ENCODE measurements around the gene B4GALT2.
A peak's percentile ranks its signal among the peaks of the same experiment; 100 is the strongest.

Gene B4GALT2

DNA sequence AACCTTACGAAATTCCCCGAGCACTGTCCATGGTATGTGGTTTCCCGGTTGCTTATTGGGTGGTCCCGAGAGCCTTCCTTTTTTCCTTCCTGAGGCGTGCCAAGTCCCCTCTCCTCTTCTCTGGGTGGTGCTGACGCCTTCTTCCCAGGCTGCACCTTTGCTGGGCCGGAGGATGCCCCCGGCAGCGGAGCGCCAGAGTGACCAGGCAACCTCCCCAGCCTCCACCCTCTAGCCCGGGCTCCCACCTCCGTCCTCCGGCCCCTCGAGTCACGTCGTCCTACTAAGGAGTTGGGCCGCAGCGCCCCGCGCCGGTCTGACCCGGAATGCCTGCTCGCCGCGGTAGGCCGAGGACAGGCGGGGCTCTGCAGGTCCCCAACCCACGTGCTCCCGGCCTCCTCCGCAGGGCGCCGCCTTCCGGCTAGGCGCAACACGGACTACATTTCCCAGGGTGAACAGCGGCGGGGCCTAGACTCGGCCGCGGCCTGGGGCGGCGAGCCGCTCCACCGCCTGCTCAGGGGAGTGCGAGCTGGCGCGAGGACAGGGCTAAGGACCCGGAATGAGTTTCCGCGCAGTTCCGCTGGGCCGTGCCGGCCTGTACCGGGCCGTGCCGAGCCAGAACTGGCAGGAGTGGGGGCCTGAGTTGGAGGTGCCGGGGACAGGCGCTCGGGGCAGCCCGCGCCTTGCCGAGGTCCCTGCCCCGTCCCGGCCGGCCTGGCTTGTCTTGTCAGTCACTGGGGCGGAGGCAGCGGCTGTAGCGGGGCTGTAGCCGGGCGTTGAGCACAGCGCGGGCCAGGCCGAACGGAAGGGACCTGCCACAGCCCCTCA, 32.6 kb upstream of the B4GALT2 start, which contains the start of gene IPO13:
Gene IPO13, plus strand, starts transcription at position 715 of the 825 bp plus-strand sequence. CDS start 651 bp downstream, outside the sequence.
- peak; percentile 99 for DNase-seq (ENCODE audit: low read depth, low spot score)

DNA sequence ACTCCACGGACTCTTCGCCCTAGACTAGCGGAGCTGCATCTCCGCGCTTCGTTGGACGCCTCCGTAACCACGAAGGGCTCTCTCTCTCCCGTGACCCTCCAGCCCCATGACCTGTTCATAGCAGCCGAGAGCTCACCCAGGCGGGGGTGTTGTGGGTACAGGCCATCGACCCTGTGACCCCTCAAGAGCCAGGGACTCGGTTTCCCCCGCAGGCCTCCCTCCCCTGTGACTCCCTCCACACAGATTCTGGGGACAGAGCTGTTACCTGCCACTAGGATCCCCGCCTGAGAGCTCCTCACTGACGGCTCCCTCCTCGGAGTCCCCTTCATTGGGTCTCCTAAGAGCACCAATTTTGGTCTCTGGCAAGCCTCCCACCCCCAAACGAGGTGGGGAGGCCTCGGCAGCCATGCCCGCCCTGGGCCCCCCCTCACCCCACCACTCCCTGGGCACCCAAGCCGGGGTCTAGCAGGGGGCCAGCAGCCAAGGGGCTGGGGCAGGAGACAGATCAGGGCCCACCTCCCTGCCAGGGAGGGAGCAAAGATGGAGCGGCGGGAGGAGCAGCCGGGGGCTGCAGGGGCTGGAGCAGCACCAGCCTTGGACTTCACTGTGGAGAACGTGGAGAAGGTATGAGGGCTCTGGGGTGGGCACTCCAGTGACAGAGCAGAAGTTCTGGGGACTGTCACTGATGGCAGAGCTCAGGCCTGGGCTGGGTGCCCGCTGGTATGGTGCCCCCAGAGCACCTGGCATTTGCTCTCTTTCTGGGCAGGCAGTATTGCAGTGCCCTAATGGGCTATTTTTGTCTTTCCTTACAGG, 31.7 kb upstream of the B4GALT2 start:
- DNase-seq (ENCODE audit: low read depth, low spot score) = no peak

DNA sequence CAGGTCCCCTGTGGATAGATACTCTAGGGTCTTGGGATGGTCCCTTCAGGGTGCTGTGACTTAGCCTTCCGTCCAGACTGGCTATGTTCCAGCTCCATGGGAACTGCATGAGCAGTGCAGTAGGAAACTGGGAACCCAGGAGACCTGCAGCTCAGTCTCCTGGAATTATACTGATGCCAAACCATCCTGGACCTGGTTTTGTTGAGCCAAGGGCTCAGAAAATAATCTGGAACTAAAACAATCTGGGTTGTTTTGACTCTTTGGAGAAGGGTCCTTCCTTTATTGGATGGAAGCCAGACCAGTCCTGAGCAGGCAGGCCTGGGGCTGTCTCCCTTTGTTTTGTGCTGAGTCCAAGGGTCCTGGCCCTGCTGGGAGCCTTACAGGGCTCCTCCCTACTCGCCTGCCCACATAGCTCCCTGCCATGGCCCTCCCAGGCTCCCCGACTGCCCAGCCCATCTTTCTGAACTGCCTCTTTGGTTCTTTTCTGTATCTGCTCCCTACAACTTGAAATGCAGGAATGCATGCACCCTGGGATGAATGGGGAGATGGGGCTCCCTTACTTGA, 31.1 kb upstream of the B4GALT2 start:
- peak; percentile 69 for DNase-seq (ENCODE audit: low read depth, low spot score)

DNA sequence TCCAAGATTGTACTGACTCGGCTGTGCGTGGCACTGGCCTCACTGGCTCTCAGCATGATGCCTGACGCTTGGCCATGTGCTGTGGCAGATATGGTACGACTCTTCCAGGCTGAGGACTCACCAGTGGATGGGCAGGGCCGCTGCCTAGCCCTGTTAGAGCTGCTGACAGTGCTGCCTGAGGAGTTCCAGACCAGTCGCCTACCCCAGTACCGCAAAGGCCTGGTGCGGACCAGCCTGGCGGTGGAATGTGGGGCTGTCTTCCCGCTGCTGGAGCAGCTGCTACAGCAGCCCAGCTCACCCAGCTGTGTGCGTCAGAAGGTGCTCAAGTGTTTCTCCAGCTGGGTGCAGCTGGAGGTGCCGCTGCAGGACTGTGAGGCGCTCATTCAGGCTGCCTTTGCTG, 29.3 kb upstream of the B4GALT2 start:
- DNase-seq (ENCODE audit: low read depth, low spot score) = peak; percentile 50

DNA sequence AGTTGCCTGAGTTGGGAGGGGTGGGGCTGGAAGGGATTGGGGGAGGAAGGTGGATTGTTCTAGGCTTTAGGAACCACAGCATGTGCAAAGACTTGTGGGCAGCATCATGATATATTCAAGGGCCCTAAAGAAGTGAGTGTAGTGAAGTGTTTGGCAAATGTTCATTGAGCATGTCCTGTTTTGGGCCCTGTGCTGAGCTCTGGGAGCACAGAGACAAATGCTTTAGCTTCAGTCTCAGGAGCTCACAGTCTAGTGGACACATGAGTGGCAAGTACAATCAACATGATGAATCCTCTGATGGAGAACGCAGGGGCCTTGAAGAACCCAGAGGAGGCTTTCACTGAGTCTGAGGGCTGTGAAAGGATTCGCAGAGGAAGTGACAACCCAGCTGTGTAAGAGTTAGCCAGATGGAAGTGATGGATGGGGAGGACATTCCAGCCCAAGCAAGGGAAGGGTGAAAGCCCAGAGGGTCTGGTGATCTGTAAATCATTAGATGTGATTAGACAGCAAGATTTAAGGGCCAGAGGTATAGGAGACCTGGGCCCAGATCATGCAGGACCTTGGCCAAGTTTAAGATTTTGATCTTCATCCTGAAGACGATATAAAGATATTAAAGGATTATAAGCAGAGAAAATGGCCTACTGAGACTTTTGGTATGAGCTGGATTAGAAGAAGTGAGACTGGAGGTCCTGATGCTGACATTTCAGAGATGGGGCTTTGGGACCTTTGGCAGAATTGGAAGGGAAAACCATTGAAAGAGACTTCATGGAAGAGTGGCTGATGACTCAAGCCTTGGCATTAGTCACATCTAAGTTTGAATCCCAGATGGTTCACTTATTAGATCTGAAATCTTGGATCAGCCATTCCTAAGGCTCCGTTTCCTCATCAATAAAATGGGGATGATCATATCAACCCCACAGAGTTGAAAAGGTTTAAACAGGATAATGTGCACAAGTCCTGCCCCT, 27.7 kb upstream of the B4GALT2 start:
- no peak for DNase-seq (ENCODE audit: low read depth, low spot score)

DNA sequence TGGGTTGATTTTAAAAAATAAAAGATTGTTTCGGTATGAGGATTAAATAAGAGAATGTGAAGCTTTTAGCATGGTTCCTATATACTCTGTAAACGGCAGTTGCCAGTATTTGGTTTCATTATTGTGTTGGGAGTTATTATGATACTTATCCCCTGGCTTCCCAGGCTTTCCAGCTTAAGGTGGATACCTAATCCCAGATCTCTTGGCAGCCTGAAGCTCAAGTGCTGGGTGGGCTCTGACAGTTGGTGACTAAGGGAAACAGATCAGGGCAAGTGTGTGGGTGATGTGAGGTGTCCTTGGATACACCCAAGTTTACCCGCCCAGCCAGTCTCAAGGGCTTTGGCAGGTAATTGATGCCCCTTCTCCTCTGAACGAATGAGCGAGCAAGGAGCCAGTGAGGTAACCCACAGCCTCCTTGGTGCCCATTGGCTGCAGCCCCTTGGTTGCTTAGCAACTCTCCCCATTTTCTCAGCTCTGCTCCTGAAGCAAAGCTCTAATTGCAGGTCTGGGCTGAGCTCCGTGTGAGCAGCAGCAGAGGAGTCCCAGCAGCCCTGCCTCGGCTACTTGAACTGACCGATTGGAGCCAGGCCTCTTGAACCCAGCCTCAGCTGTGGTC, 26.2 kb upstream of the B4GALT2 start:
- DNase-seq (ENCODE audit: low read depth, low spot score) = peak; percentile 73

DNA sequence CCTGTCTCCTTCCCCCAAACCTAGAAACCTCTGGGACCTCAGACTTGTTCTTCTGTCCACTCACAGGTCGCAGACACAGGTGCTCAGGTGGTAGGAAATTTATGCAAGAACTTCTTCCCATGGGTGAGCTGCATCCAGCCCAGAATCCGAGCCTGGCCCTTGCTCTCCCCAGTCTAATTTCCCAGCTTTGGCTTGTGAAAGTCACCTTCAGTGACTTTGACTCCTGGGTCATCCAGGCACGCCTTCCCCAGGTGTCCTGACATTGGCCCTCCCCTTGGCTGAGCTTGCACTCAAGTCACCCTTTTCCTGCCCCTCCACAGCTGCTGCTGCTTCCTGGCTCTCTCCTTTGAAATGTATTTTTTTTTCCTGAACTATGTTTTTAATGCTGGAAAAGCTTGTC, 25.6 kb upstream of the B4GALT2 start:
- no peak for DNase-seq (ENCODE audit: low read depth, low spot score)

DNA sequence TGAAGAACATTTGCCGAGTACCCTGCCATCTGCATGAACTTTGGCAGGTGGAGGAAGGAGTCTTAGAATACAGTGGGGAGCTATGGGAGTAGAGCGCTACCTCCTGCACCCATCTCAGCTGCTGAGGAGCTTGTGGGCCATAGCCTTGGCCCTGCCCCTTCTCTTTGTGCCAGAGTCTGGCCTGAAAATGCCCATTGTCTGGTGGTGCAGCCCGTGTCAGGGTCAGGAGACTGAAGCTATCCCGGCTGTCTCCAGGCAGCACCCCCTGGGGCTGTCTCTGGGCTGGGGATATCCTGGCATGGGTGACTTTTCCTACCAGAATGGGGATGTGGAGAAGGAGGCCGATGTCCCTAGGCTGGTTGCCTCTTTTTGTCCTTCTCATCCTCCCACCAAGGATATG, 25.0 kb upstream of the B4GALT2 start:
- no peak for DNase-seq (ENCODE audit: low read depth, low spot score)

DNA sequence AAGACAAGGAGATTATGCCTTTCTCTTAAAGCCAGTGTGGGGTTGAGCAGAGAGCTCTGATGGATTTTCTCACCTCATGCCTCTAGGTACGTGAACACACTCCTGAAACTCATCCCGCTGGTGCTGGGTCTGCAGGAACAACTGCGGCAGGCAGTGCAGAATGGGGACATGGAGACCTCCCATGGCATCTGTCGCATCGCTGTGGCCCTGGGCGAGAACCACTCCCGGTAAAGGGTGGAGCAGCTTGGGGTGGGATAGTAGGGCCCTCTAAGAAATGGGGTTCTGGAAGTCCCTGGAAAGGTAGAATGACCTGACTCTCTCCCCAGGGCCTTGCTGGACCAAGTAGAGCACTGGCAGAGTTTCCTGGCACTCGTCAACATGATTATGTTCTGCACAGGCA, 22.8 kb upstream of the B4GALT2 start:
- DNase-seq (ENCODE audit: low read depth, low spot score) = no peak

DNA sequence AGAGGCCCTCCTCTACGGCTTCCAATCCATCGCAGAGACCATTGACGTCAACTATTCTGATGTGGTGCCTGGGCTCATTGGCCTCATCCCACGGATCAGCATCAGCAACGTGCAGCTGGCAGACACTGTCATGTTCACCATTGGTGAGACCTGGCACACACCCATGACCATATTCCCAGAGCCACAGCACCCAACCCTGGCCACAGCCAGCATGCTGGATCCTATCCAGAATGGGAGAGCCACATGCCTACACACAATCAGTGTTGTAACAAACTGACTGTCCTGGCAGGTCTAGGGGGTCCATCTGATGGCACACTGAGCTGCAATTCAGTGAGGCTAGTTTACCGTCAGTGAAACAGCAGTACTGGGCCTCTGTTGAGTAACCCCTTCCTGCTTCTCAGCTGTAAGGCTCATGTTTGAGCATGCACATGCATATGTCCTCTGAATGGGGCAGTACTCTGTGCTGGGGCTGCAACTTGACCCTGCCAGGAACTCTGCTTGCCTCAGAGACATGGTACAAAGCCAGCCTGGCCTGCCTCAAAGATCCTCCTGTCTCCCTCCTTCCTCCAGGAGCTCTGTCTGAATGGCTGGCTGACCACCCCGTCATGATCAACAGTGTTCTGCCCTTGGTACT, 21.5 kb upstream of the B4GALT2 start:
- DNase-seq (ENCODE audit: low read depth, low spot score) = no peak

DNA sequence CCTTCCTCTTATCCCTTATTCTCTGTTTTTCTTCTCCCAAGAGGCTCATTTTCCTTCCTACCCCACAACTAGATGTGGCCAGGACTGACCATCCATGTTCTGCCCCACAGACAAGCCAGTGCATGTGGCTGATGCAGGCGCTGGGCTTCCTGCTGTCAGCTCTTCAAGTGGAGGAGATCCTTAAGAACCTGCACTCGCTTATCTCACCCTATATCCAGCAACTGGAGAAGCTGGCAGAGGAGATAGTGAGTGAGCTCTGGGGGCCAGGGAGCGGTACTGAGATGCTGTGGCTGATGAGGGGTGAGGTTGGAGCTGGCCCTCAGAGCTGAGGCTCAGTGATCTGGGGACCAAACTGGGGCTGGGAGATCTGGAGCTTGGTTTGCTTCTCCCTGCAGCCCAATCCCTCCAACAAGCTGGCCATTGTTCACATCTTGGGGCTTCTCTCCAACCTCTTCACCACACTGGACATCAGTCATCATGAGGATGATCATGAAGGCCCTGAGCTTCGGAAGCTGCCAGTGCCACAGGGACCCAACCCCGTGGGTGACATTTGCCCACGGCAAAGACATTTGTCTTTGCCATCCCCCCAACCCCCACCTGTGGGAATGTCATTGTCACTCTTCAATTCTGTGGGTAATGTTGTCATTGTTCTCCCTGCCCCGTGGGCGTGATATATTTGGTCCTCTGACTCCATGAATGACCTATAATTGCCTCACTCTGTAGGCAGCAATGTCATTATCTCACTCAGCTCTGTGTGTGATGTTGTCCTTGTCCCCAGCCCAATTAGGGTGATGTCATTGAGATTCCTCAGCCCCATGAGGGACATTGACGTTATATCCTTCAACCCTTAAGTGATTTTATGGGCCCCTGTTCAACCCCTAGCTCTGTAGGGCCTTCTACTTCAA, 20.4 kb upstream of the B4GALT2 start:
- no peak for DNase-seq (ENCODE audit: low read depth, low spot score)

DNA sequence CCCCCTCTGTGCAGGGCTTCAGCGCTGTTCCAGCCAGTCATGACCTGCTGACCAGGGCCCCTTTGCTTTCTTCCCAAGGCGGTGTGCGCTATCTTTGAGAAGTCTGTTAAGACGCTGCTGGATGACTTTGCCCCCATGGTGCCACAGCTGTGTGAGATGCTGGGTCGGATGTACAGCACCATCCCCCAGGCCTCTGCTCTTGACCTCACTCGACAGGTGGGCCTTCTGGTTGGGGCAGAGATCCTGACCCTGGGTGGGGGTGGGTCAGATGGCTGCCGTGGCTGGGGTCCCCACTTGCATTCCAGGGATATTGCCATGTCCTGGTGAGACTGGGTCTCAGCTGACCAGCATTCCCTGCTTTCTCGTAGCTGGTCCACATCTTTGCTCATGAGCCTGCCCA, 18.2 kb upstream of the B4GALT2 start:
- DNase-seq (ENCODE audit: low read depth, low spot score) = no peak

DNA sequence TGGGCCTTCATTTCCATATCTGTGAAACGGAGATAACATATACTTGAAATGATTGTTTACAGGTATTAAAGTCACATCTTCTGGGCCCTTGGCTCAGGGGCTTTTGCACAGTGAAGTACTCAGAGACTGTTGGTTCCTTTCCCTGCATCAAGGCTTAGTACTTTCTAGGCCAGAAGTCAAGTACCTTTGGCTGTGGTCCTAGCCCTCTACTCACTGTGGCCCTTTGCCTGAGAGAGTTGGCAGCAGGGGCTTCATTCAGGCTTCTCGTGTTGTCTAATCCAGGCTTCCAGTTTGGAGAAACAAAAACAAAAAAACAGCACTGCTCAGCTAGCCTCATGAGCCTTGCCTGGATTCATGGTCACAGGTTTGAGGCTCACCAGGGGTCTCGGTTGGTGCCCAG, 17.3 kb upstream of the B4GALT2 start:
- DNase-seq (ENCODE audit: low read depth, low spot score) = no peak

DNA sequence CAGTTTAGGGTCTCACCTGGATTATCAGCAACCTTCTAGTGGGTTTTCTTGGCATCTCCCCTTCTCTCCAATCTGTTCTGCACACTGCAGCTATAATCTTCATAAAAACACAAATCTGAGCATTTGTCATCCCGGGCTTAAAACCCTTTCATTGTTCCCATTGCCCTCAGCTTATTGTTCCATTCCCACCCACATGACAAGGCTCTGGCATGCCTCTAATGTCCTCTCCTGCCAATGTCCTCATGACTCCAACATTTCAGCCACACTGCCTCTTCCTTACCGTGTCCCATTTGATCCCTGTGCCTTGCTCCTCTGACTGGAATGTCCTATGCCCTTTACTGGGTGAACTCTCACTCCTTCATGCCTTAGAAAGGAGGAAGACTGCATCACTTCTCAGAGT, 16.7 kb upstream of the B4GALT2 start:
- no peak for DNase-seq (ENCODE audit: low read depth, low spot score)

DNA sequence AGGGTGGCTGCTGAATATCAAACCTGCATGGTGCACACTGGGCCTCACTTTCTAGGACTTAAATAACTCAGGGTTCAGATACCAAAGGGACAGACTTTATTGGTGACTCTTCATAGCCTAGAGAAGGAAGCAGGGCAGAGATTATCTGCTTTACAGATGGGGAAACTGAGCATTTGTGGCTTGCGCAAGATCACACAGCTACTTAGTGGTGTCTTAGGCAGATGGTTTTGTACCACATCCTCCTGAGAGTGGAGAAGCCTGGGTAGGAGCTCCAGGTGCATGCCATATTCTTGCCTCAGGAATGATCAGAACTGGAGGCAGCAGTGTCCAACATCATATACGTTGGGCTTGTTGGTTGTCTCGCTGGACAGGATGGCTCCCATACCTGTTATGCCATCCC, 16.0 kb upstream of the B4GALT2 start:
- DNase-seq (ENCODE audit: low read depth, low spot score) = no peak

DNA sequence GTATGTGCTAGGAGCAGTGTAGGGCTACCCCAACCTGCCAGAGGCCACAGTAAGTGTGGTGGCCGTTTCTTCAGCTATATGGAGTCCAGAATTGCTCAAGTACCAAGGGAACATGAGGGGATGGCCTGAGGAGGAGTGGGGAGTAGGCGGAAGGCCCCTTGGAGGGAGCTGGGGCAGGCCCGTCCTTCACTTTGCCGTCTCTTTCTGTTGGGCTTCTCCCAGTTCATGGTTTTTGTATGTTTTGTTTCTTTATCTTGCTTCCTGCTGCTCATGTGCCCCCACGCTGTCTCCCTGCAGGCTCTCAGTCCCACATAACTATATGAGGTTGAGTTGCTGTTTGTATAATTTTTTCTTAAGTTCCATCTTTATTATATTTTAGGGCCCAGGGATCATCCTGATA, 15.1 kb upstream of the B4GALT2 start:
- no peak for DNase-seq (ENCODE audit: low read depth, low spot score)

DNA sequence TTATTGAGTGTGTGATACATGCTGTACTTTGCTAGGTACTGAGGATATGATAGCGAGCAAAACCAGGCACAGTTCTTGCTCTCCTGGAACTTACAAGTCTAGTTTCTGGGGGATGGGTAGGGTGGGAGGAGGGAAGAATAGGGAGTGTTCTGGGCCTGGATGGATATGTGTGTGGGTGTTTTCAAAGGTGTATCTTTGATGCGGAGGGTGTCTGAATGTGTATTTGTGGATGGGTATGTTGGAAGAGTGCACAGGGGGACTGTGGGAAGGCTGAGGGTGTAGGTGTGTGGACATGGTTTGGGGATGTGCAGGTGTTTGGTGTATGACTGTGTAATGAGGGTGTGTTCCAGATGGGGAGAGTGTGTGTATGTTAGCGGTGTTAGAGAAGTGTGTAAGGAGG, 13.7 kb upstream of the B4GALT2 start:
- no peak for DNase-seq (ENCODE audit: low read depth, low spot score)

DNA sequence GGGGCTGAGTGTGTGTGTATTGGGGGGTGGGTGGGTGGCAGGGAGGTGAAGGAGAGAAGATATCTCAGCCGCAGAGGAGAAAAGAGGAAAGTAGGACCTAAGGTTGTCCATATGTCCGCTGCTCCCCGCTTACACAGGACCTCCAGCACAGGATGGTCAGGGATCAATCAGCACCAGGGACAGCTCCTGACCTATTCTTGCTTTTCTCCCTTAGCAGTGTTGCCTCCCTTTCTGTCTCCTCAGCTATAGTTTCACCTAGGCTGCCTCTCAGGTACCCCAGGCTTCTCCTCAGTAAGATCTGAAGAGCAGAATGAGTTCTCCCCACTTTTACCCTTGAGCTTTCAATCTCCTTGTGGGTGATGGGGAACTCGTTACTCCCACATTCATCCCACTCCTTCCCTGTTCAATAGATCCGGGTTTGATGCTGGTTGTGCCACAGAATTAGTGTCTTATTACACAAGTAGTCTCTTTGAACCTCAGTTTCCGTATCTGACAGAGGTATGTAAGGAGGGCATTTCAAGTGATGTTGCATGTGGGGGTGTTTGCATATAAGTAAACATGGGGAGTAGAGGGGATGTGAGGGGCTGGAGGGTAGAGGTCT, 10.6 kb upstream of the B4GALT2 start:
- DNase-seq (ENCODE audit: low read depth, low spot score) = peak; percentile 52

DNA sequence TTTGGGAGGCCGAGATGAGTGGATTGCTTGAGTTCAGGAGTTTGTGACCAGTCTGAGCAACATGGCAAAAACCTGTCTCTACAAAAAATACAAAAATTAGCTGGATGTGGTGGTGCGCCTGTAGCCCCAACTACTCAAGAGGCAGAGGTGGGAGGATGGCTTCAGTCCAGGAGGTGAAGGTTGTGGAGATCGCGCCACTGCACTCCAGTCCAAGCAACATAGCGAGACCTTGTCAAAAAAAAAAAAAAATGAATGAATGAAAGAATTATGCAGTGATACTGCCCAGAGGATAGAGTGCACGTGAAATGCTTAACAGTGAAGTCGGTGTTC, 9.6 kb upstream of the B4GALT2 start:
- no peak for DNase-seq (ENCODE audit: low read depth, low spot score)

All from ELF-1 (cell line).